ENCODE data around the gene PACS2. TPM values are rescaled to one million over a fixed set of nuclear protein-coding genes. Genes with fewer than 3 reads are reported as not detected.

PACS2 gene
- total RNA-seq, 1 donor from 2014 or later, result 22.5 TPM

- H3K27me3 Mint-ChIP-seq (ENCODE audit: insufficient read depth, low read depth), result peaks cover 2% of the 10 kb centered on the region
- H3K9me3 Mint-ChIP-seq, result no peaks in the 10 kb centered on the region
- peak within 1 kb of the TSS; percentile 91 for H3K4me3 Mint-ChIP-seq
- Histone ChIP-seq H3K27ac (peak within 1 kb of the TSS; percentile 5), H3K9ac (peak within 1 kb of the TSS; percentile 34), H3K27me3 (peaks cover 14% of the 10 kb centered on the region), H3F3A (ENCODE audit: low read depth) (peaks cover under 1% of the 10 kb centered on the region), H3K4me3 (peak within 1 kb of the TSS; percentile 85), H3K4me2 (peak within 1 kb of the TSS; percentile 98), H4K20me1 (ENCODE audit: low read depth) (peaks cover 41% of the 10 kb centered on the region), H3K36me3 (no peaks in the 10 kb centered on the region), H3K4me1 (peaks cover 22% of the 10 kb centered on the region), H3K79me2 (ENCODE audit: low read depth) (peaks cover 54% of the 10 kb centered on the region), H3K9me3 (ENCODE audit: low read depth) (no peaks in the 10 kb centered on the region), H2AFZ (replicated peaks) (peak within 1 kb of the TSS; percentile 92)
- TF ChIP-seq, protein P1, sequence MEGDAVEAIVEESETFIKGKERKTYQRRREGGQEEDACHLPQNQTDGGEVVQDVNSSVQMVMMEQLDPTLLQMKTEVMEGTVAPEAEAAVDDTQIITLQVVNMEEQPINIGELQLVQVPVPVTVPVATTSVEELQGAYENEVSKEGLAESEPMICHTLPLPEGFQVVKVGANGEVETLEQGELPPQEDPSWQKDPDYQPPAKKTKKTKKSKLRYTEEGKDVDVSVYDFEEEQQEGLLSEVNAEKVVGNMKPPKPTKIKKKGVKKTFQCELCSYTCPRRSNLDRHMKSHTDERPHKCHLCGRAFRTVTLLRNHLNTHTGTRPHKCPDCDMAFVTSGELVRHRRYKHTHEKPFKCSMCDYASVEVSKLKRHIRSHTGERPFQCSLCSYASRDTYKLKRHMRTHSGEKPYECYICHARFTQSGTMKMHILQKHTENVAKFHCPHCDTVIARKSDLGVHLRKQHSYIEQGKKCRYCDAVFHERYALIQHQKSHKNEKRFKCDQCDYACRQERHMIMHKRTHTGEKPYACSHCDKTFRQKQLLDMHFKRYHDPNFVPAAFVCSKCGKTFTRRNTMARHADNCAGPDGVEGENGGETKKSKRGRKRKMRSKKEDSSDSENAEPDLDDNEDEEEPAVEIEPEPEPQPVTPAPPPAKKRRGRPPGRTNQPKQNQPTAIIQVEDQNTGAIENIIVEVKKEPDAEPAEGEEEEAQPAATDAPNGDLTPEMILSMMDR (IDR thresholded peaks at IDR 0.05), result no peak
- TF ChIP-seq EZH2phosphoT487 (IDR thresholded peaks at IDR 0.05) (no peak), EZH2 (IDR thresholded peaks at IDR 0.05) (no peak)
- DNase-seq (ENCODE audit: low spot score), result peak; percentile 83
- H3K27ac Mint-ChIP-seq, result peak within 1 kb of the TSS; percentile 53
- peaks cover 7% of the 10 kb centered on the region for H3K36me3 Mint-ChIP-seq
- peaks cover 30% of the 10 kb centered on the region for H3K4me1 Mint-ChIP-seq
Observed at GRCh38 chr14:105419195-105420091, 104.9 kb downstream of the PACS2 start, which contains the start of gene MTA1. MTA1 (plus strand) TSS chr14:105419827; CDS start chr14:105420036, 209 bp downstream.

DNA sequence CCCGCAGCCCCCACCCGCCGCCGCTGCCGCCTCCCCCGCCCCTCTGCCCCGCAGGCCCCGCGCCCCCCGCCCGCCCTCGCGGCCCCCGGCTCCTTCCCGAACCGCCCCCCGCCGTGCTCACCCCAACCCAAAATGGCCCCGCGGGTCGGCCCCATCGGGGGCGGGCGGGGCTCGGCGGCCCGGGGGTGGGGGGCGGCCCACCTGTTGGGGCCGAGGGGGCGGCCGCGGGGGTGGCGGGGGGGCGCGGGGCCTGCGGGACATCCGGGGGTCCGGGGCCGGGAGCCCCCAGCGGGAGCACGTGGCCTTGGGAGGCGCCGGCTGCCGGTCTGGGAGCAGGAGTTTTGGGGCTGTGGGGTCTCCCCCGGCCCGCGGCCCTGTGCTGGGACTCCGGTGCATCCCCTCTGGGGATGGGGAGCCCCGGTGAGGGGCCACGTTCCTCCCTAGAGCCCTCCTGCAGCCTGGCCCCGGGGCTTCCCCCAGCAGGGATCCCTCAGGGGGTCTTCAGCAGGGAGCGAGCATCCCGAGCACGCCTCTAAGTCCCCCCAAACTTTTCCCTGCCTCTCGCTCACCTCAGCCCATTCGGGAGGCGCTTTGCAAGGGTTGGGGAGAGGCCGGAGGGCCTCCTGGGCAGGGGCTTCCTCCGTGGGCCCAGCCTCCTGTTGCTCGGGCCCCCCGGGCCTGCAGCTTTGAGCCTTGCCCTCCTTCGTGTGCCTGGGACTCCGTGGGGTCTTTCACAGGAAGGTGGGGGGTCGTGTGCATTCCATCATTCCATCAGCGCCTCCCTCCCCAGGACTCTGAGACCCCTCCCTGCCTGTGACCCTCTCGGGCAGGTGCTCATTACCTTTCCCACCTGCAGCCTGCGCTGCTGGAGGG lies 105.8 kb downstream of the PACS2 start:
- H4K20me1 ChIP-seq (ENCODE audit: low read depth), result peaks cover 50% of the 10 kb centered on the region
- TF ChIP-seq, protein P1 (IDR thresholded peaks at IDR 0.05), result no peak
- TF ChIP-seq EZH2phosphoT487 (IDR thresholded peaks at IDR 0.05), result no peak
- no peak for TF ChIP-seq EZH2 (IDR thresholded peaks at IDR 0.05)
- H3F3A ChIP-seq (ENCODE audit: low read depth), result no peaks in the 10 kb centered on the region
- H3K4me3 Mint-ChIP-seq, result peak overlapping the region; percentile 91
- peak overlapping the region; percentile 98 for H3K4me2 ChIP-seq
- H3K4me1 Mint-ChIP-seq, result peaks cover 28% of the 10 kb centered on the region
- H3K36me3 Mint-ChIP-seq, result peaks cover 9% of the 10 kb centered on the region
- H3K79me2 ChIP-seq (ENCODE audit: low read depth), result peaks cover 63% of the 10 kb centered on the region
- DNase-seq (ENCODE audit: low spot score), result no peak
- peak overlapping the region; percentile 85 for H3K4me3 ChIP-seq
- H3K27ac ChIP-seq, result peak overlapping the region; percentile 5
- no peaks in the 10 kb centered on the region for H3K9me3 Mint-ChIP-seq
- H3K36me3 ChIP-seq, result no peaks in the 10 kb centered on the region
- H3K27me3 Mint-ChIP-seq (ENCODE audit: insufficient read depth, low read depth), result no peaks in the 10 kb centered on the region
- H3K27ac Mint-ChIP-seq, result peak overlapping the region; percentile 86
- no peak overlapping the region for H2AFZ ChIP-seq (replicated peaks)
- no peaks in the 10 kb centered on the region for H3K9me3 ChIP-seq (ENCODE audit: low read depth)
- peak overlapping the region; percentile 34 for H3K9ac ChIP-seq
- peaks cover 9% of the 10 kb centered on the region for H3K27me3 ChIP-seq
- H3K4me1 ChIP-seq, result peaks cover 19% of the 10 kb centered on the region

DNA sequence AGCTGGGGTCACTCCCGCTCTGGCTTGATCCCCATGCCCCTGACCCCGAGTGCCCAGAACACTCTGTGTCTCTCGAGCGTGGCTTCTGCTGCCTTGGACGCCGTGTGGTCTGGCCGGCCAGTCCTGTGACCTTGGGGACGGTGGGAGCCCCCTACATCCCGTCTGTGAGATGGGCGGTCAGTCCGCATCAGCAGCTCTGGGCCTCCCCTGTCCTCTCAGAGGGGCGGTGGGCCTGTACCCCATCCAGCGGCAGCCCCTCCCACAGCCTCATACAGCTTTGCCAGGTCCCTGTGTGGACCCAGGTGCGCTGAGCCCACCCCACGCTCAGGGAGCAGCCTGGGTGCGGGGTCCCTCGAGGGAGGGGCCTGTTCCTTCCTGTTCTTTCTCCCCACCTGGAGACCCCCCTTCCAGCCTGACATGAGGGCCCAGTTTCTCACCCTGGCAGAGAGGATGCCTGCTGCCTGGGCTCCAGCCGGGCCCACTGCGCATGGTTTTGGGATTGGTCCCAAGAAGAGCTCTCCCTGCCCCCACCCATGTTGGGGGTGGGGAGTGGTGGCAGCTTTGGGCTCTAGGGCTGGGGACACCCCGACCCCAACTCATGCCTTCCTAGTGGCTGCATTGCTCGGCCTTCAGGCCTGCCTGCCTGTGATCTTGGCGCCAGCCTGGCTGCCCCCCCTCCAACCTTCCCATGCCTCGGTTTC lies 106.6 kb downstream of the PACS2 start:
- no peak overlapping the region for H2AFZ ChIP-seq (replicated peaks)
- peak overlapping the region; percentile 98 for H3K4me2 ChIP-seq
- H3K36me3 Mint-ChIP-seq, result peaks cover 13% of the 10 kb centered on the region
- H3K27me3 Mint-ChIP-seq (ENCODE audit: insufficient read depth, low read depth), result no peaks in the 10 kb centered on the region
- H3K36me3 ChIP-seq, result no peaks in the 10 kb centered on the region
- peaks cover 71% of the 10 kb centered on the region for H3K79me2 ChIP-seq (ENCODE audit: low read depth)
- no peaks in the 10 kb centered on the region for H3K9me3 Mint-ChIP-seq
- no peak for TF ChIP-seq EZH2phosphoT487 (IDR thresholded peaks at IDR 0.05)
- TF ChIP-seq, protein P1 (IDR thresholded peaks at IDR 0.05), result no peak
- TF ChIP-seq EZH2 (IDR thresholded peaks at IDR 0.05), result no peak
- H3K27ac Mint-ChIP-seq, result peak overlapping the region; percentile 86
- peaks cover 1% of the 10 kb centered on the region for H3K27me3 ChIP-seq
- H3K4me3 ChIP-seq, result peak overlapping the region; percentile 85
- H3K4me1 Mint-ChIP-seq, result peaks cover 26% of the 10 kb centered on the region
- H3K9ac ChIP-seq, result peak overlapping the region; percentile 34
- no peak for DNase-seq (ENCODE audit: low spot score)
- peak overlapping the region; percentile 91 for H3K4me3 Mint-ChIP-seq
- no peak overlapping the region for H3K27ac ChIP-seq
- no peaks in the 10 kb centered on the region for H3F3A ChIP-seq (ENCODE audit: low read depth)
- no peaks in the 10 kb centered on the region for H3K9me3 ChIP-seq (ENCODE audit: low read depth)
- peaks cover 58% of the 10 kb centered on the region for H4K20me1 ChIP-seq (ENCODE audit: low read depth)
- peaks cover 17% of the 10 kb centered on the region for H3K4me1 ChIP-seq
